Vagina (tissue), 2 donors: Measurements from ENCODE around the gene TNKS1BP1. TPM values are rescaled to one million over a fixed set of nuclear protein-coding genes. Genes with fewer than 3 reads are reported as not detected.
A peak's percentile ranks its signal among the peaks of the same experiment; 100 is the strongest.

Experiments used
- DNase-seq, 2 donors: peaks; one replicate each; pipeline ENCODE4 v3.0.0-alpha.2; 2017; ENCODE audit errors: extremely low spot score in 2 of 2
- H3K27ac ChIP-seq: fragments of 200-600 bp; sonication (generic); one replicate; pipeline ENCODE4 v1.5.1; 2019
- H3K27me3 ChIP-seq: fragments of 200-600 bp; sonication (generic); one replicate; pipeline ENCODE4 v1.5.1; 2019
- H3K36me3 ChIP-seq, 2 donors: fragments of 200-600 bp; sonication (generic); one replicate each; pipeline ENCODE4 v1.5.1; 2017 to 2019
- H3K4me1 ChIP-seq: fragments of 200-600 bp; sonication (generic); one replicate; pipeline ENCODE4 v1.5.1; 2019
- H3K4me3 ChIP-seq, 2 donors: fragments of 200-600 bp; sonication (generic); 1 replicate in 1 of 2; 2 replicates in 1 of 2; pipeline ENCODE4 v1.5.1; 2016 to 2019
- H3K9me3 ChIP-seq: fragments of 200-600 bp; sonication (generic); one replicate; pipeline ENCODE4 v1.5.1; 2019
- CTCF ChIP-seq, 3 experiments: fragments of 450-650 bp in 2 of 3; fragments of 200-600 bp in 1 of 3; sonication (generic) in 1 of 3; IDR thresholded peaks; one replicate each; pipeline ENCODE4 v1.5.1; 2017 to 2019; ENCODE audit warnings: antibody characterized with exemption in 3 of 3, mild to moderate bottlenecking in 2 of 3, moderate library complexity in 2 of 3
- POLR2A ChIP-seq, 2 donors: fragments of 450-650 bp; IDR thresholded peaks; one replicate each; pipeline ENCODE4 v1.6.1; 2017; ENCODE audit warnings: antibody characterized with exemption in 2 of 2, mild to moderate bottlenecking in 2 of 2, moderate library complexity in 2 of 2
- POLR2AphosphoS5 ChIP-seq, 2 donors: sonication (generic); formaldehyde crosslinking; IDR thresholded peaks; one replicate each; pipeline ENCODE4 v1.9.0; 2017; ENCODE audit warnings: antibody characterized with exemption in 2 of 2, mild to moderate bottlenecking in 2 of 2, low read depth in 1 of 2; ENCODE audit not compliant: insufficient read depth in 1 of 2
- intact Hi-C: fragments of 100-400 bp; cut with DNase I; formaldehyde crosslinking; loops from one replicate; pipeline ENCODE4 v1.15.1; 2023
- total RNA-seq: library from RNA; depleted of rRNA; stranded (reverse); fragments of >200 nt; gene quantifications from one replicate; pipeline ENCODE4 v1.2.3, GENCODE V29; 2016

TNKS1BP1 gene
- total RNA-seq, 1 donor from 2014 or later = 159 TPM

GRCh38 chr11:57322256-57323166, 2.2 kb downstream of the TNKS1BP1 start:
- Histone ChIP-seq H3K36me3 (peaks cover 0 to 37% of the 10 kb centered on the region in 2 donors), H3K9me3 (no peaks in the 10 kb centered on the region), H3K4me1 (peaks cover 79% of the 10 kb centered on the region), H3K27ac (peak overlapping the region; percentile 98), H3K4me3 (peak overlapping the region; percentile 89 to 96), H3K27me3 (no peaks in the 10 kb centered on the region)
- DNase-seq = peak in 1 of 2 donors; percentile 99
- intact Hi-C loops = loop anchor here (10.0 kb wide), 1 partner anchor 322 kb away; the partner anchor contains the start of gene YPEL4
- TF ChIP-seq POLR2AphosphoS5 (IDR thresholded peaks at IDR 0.05; ENCODE audit: insufficient read depth in 1 of 2, low read depth in 1 of 2) (peak; percentile 89 to 92), POLR2A (IDR thresholded peaks at IDR 0.05) (peak in 1 of 2 donors; percentile 76), CTCF (IDR thresholded peaks at IDR 0.05) (no peak)

- intact Hi-C loops = loop anchor here (10.0 kb wide), 1 partner anchor 323 kb away; the partner anchor contains the start of gene YPEL4
- H3K4me3 ChIP-seq = peak overlapping the region; percentile 89 to 96
- H3K27me3 ChIP-seq = no peaks in the 10 kb centered on the region
- no peak for TF ChIP-seq POLR2AphosphoS5 (IDR thresholded peaks at IDR 0.05; ENCODE audit: insufficient read depth in 1 of 2, low read depth in 1 of 2)
- no peak for TF ChIP-seq CTCF (IDR thresholded peaks at IDR 0.05)
- TF ChIP-seq POLR2A (IDR thresholded peaks at IDR 0.05) = no peak
- H3K9me3 ChIP-seq = no peaks in the 10 kb centered on the region
- no peak for DNase-seq
- H3K4me1 ChIP-seq = peaks cover 85% of the 10 kb centered on the region
- H3K36me3 ChIP-seq = peaks cover 0 to 37% of the 10 kb centered on the region in 2 donors
- peak overlapping the region; percentile 98 for H3K27ac ChIP-seq
Observed at GRCh38 chr11:57321388-57322255, 3.1 kb downstream of the TNKS1BP1 start.

GRCh38 chr11:57320719-57321387, 3.9 kb downstream of the TNKS1BP1 start:
- Histone ChIP-seq H3K27ac (peak overlapping the region; percentile 98), H3K27me3 (no peaks in the 10 kb centered on the region), H3K4me3 (peak overlapping the region; percentile 89 to 96), H3K36me3 (peaks cover 0 to 41% of the 10 kb centered on the region in 2 donors), H3K9me3 (no peaks in the 10 kb centered on the region), H3K4me1 (peaks cover 85% of the 10 kb centered on the region)
- DNase-seq = no peak
- intact Hi-C loops = loop anchor here (10.0 kb wide), 1 partner anchor 324 kb away; the partner anchor contains the start of gene YPEL4
- TF ChIP-seq POLR2AphosphoS5 (IDR thresholded peaks at IDR 0.05; ENCODE audit: insufficient read depth in 1 of 2, low read depth in 1 of 2) (no peak), CTCF (IDR thresholded peaks at IDR 0.05) (no peak), POLR2A (IDR thresholded peaks at IDR 0.05) (no peak)

GRCh38 chr11:57320067-57320718, 4.6 kb downstream of the TNKS1BP1 start:
- no peak for DNase-seq
- no peaks in the 10 kb centered on the region for H3K27me3 ChIP-seq
- H3K4me1 ChIP-seq = peaks cover 84% of the 10 kb centered on the region
- peaks cover 0 to 47% of the 10 kb centered on the region in 2 donors for H3K36me3 ChIP-seq
- intact Hi-C loops = loop anchor here (10.0 kb wide), 1 partner anchor 325 kb away; the partner anchor contains the start of gene YPEL4
- H3K27ac ChIP-seq = peak overlapping the region; percentile 98
- H3K9me3 ChIP-seq = no peaks in the 10 kb centered on the region
- H3K4me3 ChIP-seq = peak overlapping the region in 1 of 2 donors; percentile 14
- no peak for TF ChIP-seq POLR2AphosphoS5 (IDR thresholded peaks at IDR 0.05; ENCODE audit: insufficient read depth in 1 of 2, low read depth in 1 of 2)
